Activated CD8-positive, alpha-beta memory T cell treated with anti-CD3 and anti-CD28 coated beads for 36 hours (primary cell): ENCODE measurements around the gene ADAM12. TPM values are rescaled to one million over a fixed set of nuclear protein-coding genes. Genes with fewer than 3 reads are reported as not detected.

Source experiments
- CTCF ChIA-PET: fragments of 350-600 bp; sonication (Branson Sonifier 250); formaldehyde crosslinking; loops from one replicate; lab custom pipeline; 2021; ENCODE audit warnings: antibody characterized with exemption; lab: Charles Lee
- POLR2A ChIA-PET: fragments of 350-600 bp; sonication (Branson Sonifier 250); formaldehyde crosslinking; loops from one replicate; lab custom pipeline; 2021; ENCODE audit warnings: antibody characterized with exemption; lab: Charles Lee
- total RNA-seq, 2 experiments: library from RNA; stranded (reverse); gene quantifications; one replicate each; pipeline ENCODE4 v1.2.3, GENCODE V29; 2021

ADAM12 gene
- total RNA-seq, 2 experiments from 2014 or later: 0.15 to 0.32 TPM

GRCh38 chr10:126245501-126245900 is 142.8 kb downstream of the ADAM12 start:
- ChIA-PET POLR2A (no interaction called here), CTCF (no interaction called here)

GRCh38 chr10:126243971-126244370 is 144.3 kb downstream of the ADAM12 start:
- POLR2A ChIA-PET: no interaction called here
- CTCF ChIA-PET: no interaction called here

- ChIA-PET CTCF (no interaction called here), POLR2A (no interaction called here)
Measured at GRCh38 chr10:126243306-126243705, 145.0 kb downstream of the ADAM12 start.

- POLR2A ChIA-PET: no interaction called here
- CTCF ChIA-PET: no interaction called here
Measured at GRCh38 chr10:126242397-126243260, 145.6 kb downstream of the ADAM12 start.

- CTCF ChIA-PET: no interaction called here
Measured at GRCh38 chr10:126240483-126240882, 147.8 kb downstream of the ADAM12 start.

GRCh38 chr10:126239844-126240243 is 148.4 kb downstream of the ADAM12 start:
- CTCF ChIA-PET: no interaction called here
- POLR2A ChIA-PET: no interaction called here

More at GRCh38 chr10:126240483-126240882, 147.8 kb downstream of the ADAM12 start:
- POLR2A ChIA-PET: no interaction called here

GRCh38 chr10:126235979-126236851 is 152.1 kb downstream of the ADAM12 start:
- ChIA-PET CTCF (no interaction called here), POLR2A (no interaction called here)

GRCh38 chr10:126235091-126235978 is 152.9 kb downstream of the ADAM12 start:
- ChIA-PET POLR2A (no interaction called here), CTCF (no interaction called here)

GRCh38 chr10:126234630-126235029 is 153.6 kb downstream of the ADAM12 start:
- POLR2A ChIA-PET: no interaction called here

GRCh38 chr10:126233182-126234148 is 154.8 kb downstream of the ADAM12 start:
- ChIA-PET CTCF (no interaction called here), POLR2A (no interaction called here)

More at GRCh38 chr10:126234630-126235029, 153.6 kb downstream of the ADAM12 start:
- CTCF ChIA-PET: no interaction called here

- POLR2A ChIA-PET: no interaction called here
- CTCF ChIA-PET: no interaction called here
Measured at GRCh38 chr10:126230587-126230986, 157.7 kb downstream of the ADAM12 start.

GRCh38 chr10:126229686-126230085 is 158.6 kb downstream of the ADAM12 start:
- ChIA-PET CTCF (no interaction called here), POLR2A (no interaction called here)

GRCh38 chr10:126227762-126228134 is 160.5 kb downstream of the ADAM12 start:
- POLR2A ChIA-PET: no interaction called here
- CTCF ChIA-PET: no interaction called here

- POLR2A ChIA-PET: no interaction called here
- CTCF ChIA-PET: no interaction called here
Measured at GRCh38 chr10:126226988-126227761, 161.1 kb downstream of the ADAM12 start.

- ChIA-PET POLR2A (no interaction called here), CTCF (no interaction called here)
Measured at GRCh38 chr10:126226205-126226604, 162.1 kb downstream of the ADAM12 start.

GRCh38 chr10:126225672-126226008 is 162.6 kb downstream of the ADAM12 start:
- CTCF ChIA-PET: no interaction called here
- POLR2A ChIA-PET: no interaction called here

- CTCF ChIA-PET: no interaction called here
- POLR2A ChIA-PET: no interaction called here
Measured at GRCh38 chr10:126224967-126225671, 163.2 kb downstream of the ADAM12 start.
